ENCODE data around the gene SPTBN1.

SPTBN1 gene

GRCh38 chr2:54653572-54654204 lies 197.6 kb downstream of the SPTBN1 start:
- DNase-seq (ENCODE audit: low read depth): no peak

- no peak for DNase-seq (ENCODE audit: low read depth)
Measured at GRCh38 chr2:54655046-54655809, 199.1 kb downstream of the SPTBN1 start.

- no peak for DNase-seq (ENCODE audit: low read depth)
Measured at GRCh38 chr2:54656863-54657262, 200.7 kb downstream of the SPTBN1 start.

- DNase-seq (ENCODE audit: low read depth): no peak
Measured at GRCh38 chr2:54657664-54658083, 201.5 kb downstream of the SPTBN1 start.

- no peak for DNase-seq (ENCODE audit: low read depth)
Measured at GRCh38 chr2:54658564-54659071, 202.5 kb downstream of the SPTBN1 start.

GRCh38 chr2:54659527-54659926 lies 203.4 kb downstream of the SPTBN1 start:
- no peak for DNase-seq (ENCODE audit: low read depth)

- DNase-seq (ENCODE audit: low read depth): no peak
Measured at GRCh38 chr2:54660752-54661151, 204.6 kb downstream of the SPTBN1 start.

GRCh38 chr2:54663424-54664030 lies 207.4 kb downstream of the SPTBN1 start:
- no peak for DNase-seq (ENCODE audit: low read depth)

GRCh38 chr2:54664238-54664786 lies 208.2 kb downstream of the SPTBN1 start:
- DNase-seq (ENCODE audit: low read depth): no peak

- DNase-seq (ENCODE audit: low read depth): no peak
Measured at GRCh38 chr2:54665436-54665856, 209.3 kb downstream of the SPTBN1 start.

- peak; percentile 47 for DNase-seq (ENCODE audit: low read depth)
Measured at GRCh38 chr2:54666131-54666633, 210.1 kb downstream of the SPTBN1 start.

- DNase-seq (ENCODE audit: low read depth): no peak
Measured at GRCh38 chr2:54666634-54667265, 210.6 kb downstream of the SPTBN1 start.

- DNase-seq (ENCODE audit: low read depth): no peak
Measured at GRCh38 chr2:54667266-54667639, 211.1 kb downstream of the SPTBN1 start.

GRCh38 chr2:54667726-54668650 lies 211.9 kb downstream of the SPTBN1 start:
- DNase-seq (ENCODE audit: low read depth): no peak

- no peak for DNase-seq (ENCODE audit: low read depth)
Measured at GRCh38 chr2:54668711-54669110, 212.6 kb downstream of the SPTBN1 start.

- peak; percentile 59 for DNase-seq (ENCODE audit: low read depth)
Measured at GRCh38 chr2:54669677-54670484, 213.8 kb downstream of the SPTBN1 start.

- no peak for DNase-seq (ENCODE audit: low read depth)
Measured at GRCh38 chr2:54670485-54671009, 214.4 kb downstream of the SPTBN1 start.

GRCh38 chr2:54671010-54671409 lies 214.9 kb downstream of the SPTBN1 start:
- no peak for DNase-seq (ENCODE audit: low read depth)

GRCh38 chr2:54671875-54672589 lies 215.9 kb downstream of the SPTBN1 start:
- DNase-seq (ENCODE audit: low read depth): no peak
